CD4-positive, alpha-beta T cell treated with Interleukin-17A for 4 hours (primary cell): ENCODE measurements around the gene ANKFN1.

Experiments
- DNase-seq: peaks from one replicate; pipeline ENCODE4 v3.0.0-alpha.2; 2020; ENCODE audit warnings: mixed read lengths

The ANKFN1 gene

GRCh38 chr17:56144223-56144622 is 9.1 kb upstream of the ANKFN1 start:
- DNase-seq: no peak

- no peak for DNase-seq
These were observed 6.7 kb upstream of the ANKFN1 start for GRCh38 chr17:56146534-56146933.

GRCh38 chr17:56148333-56148732 is 4.9 kb upstream of the ANKFN1 start:
- no peak for DNase-seq

- DNase-seq: no peak
These were observed 3.8 kb upstream of the ANKFN1 start for GRCh38 chr17:56149266-56150036.

- DNase-seq: no peak
These were observed 2.6 kb upstream of the ANKFN1 start for GRCh38 chr17:56150649-56151048.

GRCh38 chr17:56157845-56158244 is 4.6 kb downstream of the ANKFN1 start:
- DNase-seq: no peak

- no peak for DNase-seq
These were observed 5.1 kb downstream of the ANKFN1 start for GRCh38 chr17:56158344-56158743.

- DNase-seq: no peak
These were observed 5.9 kb downstream of the ANKFN1 start for GRCh38 chr17:56158915-56159825.

GRCh38 chr17:56159826-56160380 is 6.6 kb downstream of the ANKFN1 start:
- DNase-seq: no peak

- no peak for DNase-seq
These were observed 7.1 kb downstream of the ANKFN1 start for GRCh38 chr17:56160422-56160821.

GRCh38 chr17:56165072-56165641 is 11.9 kb downstream of the ANKFN1 start:
- DNase-seq: no peak

GRCh38 chr17:56167491-56167890 is 14.2 kb downstream of the ANKFN1 start:
- no peak for DNase-seq

- DNase-seq: no peak
These were observed 16.3 kb downstream of the ANKFN1 start for GRCh38 chr17:56169621-56170020.

GRCh38 chr17:56171186-56171959 is 18.1 kb downstream of the ANKFN1 start:
- DNase-seq: no peak

- no peak for DNase-seq
These were observed 19.3 kb downstream of the ANKFN1 start for GRCh38 chr17:56172517-56172982.

- no peak for DNase-seq
These were observed 19.8 kb downstream of the ANKFN1 start for GRCh38 chr17:56173026-56173425.

GRCh38 chr17:56173958-56174835 is 20.9 kb downstream of the ANKFN1 start:
- no peak for DNase-seq

GRCh38 chr17:56175299-56175955 is 22.2 kb downstream of the ANKFN1 start:
- DNase-seq: no peak

- DNase-seq: no peak
These were observed 22.8 kb downstream of the ANKFN1 start for GRCh38 chr17:56176091-56176490.

GRCh38 chr17:56177361-56177760 is 24.1 kb downstream of the ANKFN1 start:
- no peak for DNase-seq

- no peak for DNase-seq
These were observed 24.9 kb downstream of the ANKFN1 start for GRCh38 chr17:56178203-56178602.
